Measurements from ENCODE around the gene CHRDL2. TPM values are rescaled to one million over a fixed set of nuclear protein-coding genes. Genes with fewer than 3 reads are reported as not detected.

Gene CHRDL2
- total RNA-seq, 1 donor from 2014 or later = not detected

DNA sequence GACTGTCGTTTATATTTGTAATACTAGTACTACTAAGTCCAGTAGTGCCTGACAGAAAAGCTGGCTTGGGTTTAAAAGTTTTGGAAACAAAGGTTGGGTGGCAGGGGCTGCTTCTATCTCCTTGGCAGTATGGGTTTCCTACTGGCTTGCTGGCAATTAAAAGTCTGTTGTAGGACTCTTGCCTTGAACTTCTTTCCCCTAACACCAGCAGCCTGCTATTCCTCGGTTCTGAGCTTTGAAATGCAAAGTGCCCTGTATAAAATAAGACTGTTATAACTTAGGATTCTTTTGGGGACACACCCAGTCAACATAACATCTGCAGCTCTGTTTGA is 18.7 kb upstream of the CHRDL2 start:
- no peaks in the 10 kb centered on the region for H3K36me3 ChIP-seq (ENCODE audit: control insufficient read depth, insufficient read depth, low read length)
- TF ChIP-seq, protein P1, sequence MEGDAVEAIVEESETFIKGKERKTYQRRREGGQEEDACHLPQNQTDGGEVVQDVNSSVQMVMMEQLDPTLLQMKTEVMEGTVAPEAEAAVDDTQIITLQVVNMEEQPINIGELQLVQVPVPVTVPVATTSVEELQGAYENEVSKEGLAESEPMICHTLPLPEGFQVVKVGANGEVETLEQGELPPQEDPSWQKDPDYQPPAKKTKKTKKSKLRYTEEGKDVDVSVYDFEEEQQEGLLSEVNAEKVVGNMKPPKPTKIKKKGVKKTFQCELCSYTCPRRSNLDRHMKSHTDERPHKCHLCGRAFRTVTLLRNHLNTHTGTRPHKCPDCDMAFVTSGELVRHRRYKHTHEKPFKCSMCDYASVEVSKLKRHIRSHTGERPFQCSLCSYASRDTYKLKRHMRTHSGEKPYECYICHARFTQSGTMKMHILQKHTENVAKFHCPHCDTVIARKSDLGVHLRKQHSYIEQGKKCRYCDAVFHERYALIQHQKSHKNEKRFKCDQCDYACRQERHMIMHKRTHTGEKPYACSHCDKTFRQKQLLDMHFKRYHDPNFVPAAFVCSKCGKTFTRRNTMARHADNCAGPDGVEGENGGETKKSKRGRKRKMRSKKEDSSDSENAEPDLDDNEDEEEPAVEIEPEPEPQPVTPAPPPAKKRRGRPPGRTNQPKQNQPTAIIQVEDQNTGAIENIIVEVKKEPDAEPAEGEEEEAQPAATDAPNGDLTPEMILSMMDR (IDR thresholded peaks at IDR 0.05; ENCODE audit: insufficient read depth, low read length, poor library complexity, severe bottlenecking) = no peak
- DNase-seq (ENCODE audit: low read depth) = no peak
- H3K4me3 ChIP-seq (ENCODE audit: low read depth, low read length) = peak overlapping the region; percentile 51
- no peaks in the 10 kb centered on the region for H3K27me3 ChIP-seq (ENCODE audit: control insufficient read depth, insufficient read depth, low read length)

DNA sequence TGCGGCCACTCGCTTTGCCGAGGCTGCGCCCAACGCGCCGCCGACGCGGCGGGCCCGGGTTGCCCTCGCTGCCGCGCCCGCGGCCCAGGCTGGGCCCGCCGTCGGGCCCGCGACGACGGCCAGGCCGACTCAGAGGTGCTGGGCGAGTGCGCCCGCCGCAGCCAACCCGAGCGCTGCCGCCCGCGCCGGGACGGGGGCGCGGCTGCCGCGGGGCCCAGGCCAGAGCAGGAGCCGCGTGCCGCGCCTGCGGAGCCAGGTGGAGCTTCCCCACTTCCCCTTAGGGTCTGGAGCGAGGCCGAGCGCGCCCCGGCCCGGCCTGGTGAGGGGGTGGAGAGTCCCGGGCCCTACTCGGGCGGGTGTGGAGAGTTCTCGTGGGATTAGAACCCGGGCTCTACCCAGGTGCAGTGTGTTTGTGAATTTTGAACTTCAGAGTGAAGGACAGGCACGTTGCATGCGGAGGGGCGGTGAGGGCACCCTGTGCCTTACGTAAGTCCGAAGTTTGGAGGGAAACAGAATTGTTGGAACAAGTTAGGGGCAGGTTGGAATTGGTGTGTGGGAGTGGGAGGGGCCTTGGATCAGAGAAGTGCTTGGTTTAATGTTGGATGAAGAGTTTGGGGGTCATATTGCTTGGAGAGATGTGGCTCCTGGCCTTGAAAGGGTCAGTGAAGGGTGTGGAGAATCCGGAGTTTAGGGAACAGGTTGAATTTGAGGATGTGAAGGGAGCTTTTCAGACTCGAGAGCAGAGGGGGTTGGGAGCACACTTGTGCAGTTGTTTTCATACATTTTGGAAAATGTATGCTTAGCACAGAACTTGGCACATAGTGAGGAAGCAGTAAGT is 18.1 kb upstream of the CHRDL2 start:
- TF ChIP-seq, protein P1 (IDR thresholded peaks at IDR 0.05; ENCODE audit: insufficient read depth, low read length, poor library complexity, severe bottlenecking) = no peak
- Histone ChIP-seq H3K27me3 (ENCODE audit: control insufficient read depth, insufficient read depth, low read length) (no peaks in the 10 kb centered on the region), H3K4me3 (ENCODE audit: low read depth, low read length) (peak overlapping the region; percentile 51), H3K36me3 (ENCODE audit: control insufficient read depth, insufficient read depth, low read length) (no peaks in the 10 kb centered on the region)
- no peak for DNase-seq (ENCODE audit: low read depth)

DNA sequence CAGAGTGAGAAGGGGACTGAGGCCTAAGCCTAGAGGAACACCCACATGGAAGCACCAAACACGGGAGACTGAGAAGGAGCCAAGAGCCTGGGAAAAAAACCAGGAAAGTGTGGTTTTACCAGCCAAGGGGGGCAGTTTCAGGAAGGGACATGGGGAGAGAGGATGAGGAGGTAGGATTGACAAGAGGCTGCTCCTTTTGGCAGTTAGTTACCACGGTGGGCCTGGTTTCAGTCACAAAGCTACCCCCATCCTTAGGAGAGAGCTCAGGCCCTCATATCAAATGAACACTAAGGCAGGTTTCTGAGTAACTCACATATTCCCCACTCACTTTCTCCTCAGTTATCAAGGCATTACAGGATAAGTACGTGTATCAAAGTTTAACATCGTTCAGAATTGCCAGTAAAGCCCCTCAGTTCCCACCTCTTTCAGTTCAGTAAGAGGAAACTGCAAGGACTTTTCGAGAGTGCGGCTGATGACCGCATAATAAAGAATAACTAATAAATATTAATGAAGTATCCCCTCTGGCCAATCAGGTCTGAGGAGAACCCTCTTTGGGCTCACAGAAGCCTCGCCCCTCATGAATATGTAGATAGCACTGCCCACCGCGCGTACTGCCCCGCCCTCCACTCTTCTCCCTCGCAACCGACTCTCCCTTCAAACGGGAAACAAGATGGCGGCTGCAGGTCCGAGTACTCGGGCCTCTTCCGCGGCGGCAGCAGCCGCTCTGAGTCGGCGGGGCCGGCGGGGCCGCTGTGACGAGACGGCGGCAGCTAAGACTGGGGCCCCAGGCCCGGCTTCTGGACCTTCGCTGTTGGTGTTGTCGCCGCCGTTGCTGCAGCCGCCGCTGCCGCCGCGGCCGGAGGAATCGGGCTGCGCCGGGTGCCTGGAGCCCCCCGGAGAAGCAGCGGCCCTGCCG is 17.2 kb upstream of the CHRDL2 start, which contains the start of gene RNF169:
RNF169 (plus strand) TSS at position 639 of the 916 bp plus-strand sequence; CDS start at position 671, 32 bp downstream.
- peak within 1 kb of the TSS; percentile 51 for H3K4me3 ChIP-seq (ENCODE audit: low read depth, low read length)
- H3K36me3 ChIP-seq (ENCODE audit: control insufficient read depth, insufficient read depth, low read length) = no peaks in the 10 kb centered on the region
- TF ChIP-seq, protein P1 (IDR thresholded peaks at IDR 0.05; ENCODE audit: insufficient read depth, low read length, poor library complexity, severe bottlenecking) = no peak
- DNase-seq (ENCODE audit: low read depth) = peak; percentile 81
- no peaks in the 10 kb centered on the region for H3K27me3 ChIP-seq (ENCODE audit: control insufficient read depth, insufficient read depth, low read length)

DNA sequence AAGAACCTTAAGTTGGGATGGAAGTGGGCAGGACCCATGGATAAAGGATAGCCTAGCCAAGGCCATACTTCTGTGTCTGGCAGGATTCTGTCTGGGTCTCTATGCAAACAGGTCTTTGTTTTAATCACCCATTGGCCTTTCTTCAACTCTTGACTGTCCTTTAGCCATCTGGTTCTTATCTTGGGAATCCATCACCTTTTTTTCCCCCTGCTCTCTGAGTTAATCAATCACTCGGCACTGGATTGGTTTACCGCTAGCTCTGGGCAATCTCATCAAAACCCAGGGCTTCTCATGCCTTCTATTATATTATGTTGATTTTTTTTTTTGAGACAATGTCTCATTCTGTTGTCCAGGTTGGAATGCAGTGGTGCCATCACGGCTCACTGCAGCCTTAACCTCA is 15.6 kb upstream of the CHRDL2 start:
- DNase-seq (ENCODE audit: low read depth) = no peak
- TF ChIP-seq, protein P1 (IDR thresholded peaks at IDR 0.05; ENCODE audit: insufficient read depth, low read length, poor library complexity, severe bottlenecking) = no peak
- Histone ChIP-seq H3K36me3 (ENCODE audit: control insufficient read depth, insufficient read depth, low read length) (no peaks in the 10 kb centered on the region), H3K27me3 (ENCODE audit: control insufficient read depth, insufficient read depth, low read length) (no peaks in the 10 kb centered on the region), H3K4me3 (ENCODE audit: low read depth, low read length) (no peak overlapping the region)

DNA sequence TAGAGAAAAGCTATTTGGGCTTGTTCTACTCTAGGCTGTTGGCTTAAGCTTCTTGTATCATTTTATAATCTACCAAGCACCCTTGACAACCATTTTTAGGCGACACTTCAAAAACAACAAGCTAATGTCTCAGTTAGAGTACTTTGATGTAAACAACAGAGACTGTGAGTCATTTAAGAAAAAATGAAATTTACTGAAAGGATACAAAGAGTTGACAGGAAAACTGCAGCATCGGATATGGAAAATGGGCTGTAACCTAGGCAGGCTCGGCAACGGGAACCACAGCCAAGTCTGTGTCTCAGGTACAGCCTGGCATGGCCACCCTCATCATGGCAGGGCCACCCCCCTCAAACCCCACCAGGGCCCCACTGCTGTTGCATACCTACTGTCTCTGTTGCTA is 13.1 kb upstream of the CHRDL2 start:
- TF ChIP-seq, protein P1 (IDR thresholded peaks at IDR 0.05; ENCODE audit: insufficient read depth, low read length, poor library complexity, severe bottlenecking) = no peak
- no peaks in the 10 kb centered on the region for H3K27me3 ChIP-seq (ENCODE audit: control insufficient read depth, insufficient read depth, low read length)
- DNase-seq (ENCODE audit: low read depth) = no peak
- H3K36me3 ChIP-seq (ENCODE audit: control insufficient read depth, insufficient read depth, low read length) = no peaks in the 10 kb centered on the region
- H3K4me3 ChIP-seq (ENCODE audit: low read depth, low read length) = no peak overlapping the region

Measured in kidney epithelial cell (primary cell).